A673 (cell line): ENCODE results near the gene GIT2. TPM values are rescaled to one million over a fixed set of nuclear protein-coding genes. Genes with fewer than 3 reads are reported as not detected.

Experiments used
- BruUV-seq: library from RNA; stranded (reverse); fragments of 400-500 nt; replicated peaks from 2 replicates; lab custom pipeline; 2021; lab: Mats Ljungman, UMichigan
- CTCF ChIA-PET: fragments of 300-600 bp; sonication (Branson Sonifier 250); formaldehyde crosslinking; loops from one replicate; lab custom pipeline; 2022; ENCODE audit warnings: antibody characterized with exemption; lab: Charles Lee
- POLR2A ChIA-PET: fragments of 300-600 bp; sonication (Branson Sonifier 250); formaldehyde crosslinking; loops from one replicate; lab custom pipeline; 2022; ENCODE audit warnings: antibody characterized with exemption; ENCODE audit not compliant: low non-redundant PET; lab: Charles Lee
- DNase-seq: peaks from one replicate; pipeline ENCODE4 v3.0.0-alpha.2; 2015; ENCODE audit warnings: low spot score
- H3K27ac ChIP-seq: fragments of 200-600 bp; sonication (generic); 2 replicates; pipeline ENCODE4 v1.5.1; 2016; ENCODE audit warnings: mixed run types, low read depth, mild to moderate bottlenecking, mixed read lengths, antibody characterized with exemption, low read length; ENCODE audit not compliant: poor library complexity, severe bottlenecking
- H3K27me3 ChIP-seq: fragments of 200-600 bp; sonication (generic); replicated peaks from 2 replicates; pipeline ENCODE4 v1.6.1; 2017; ENCODE audit warnings: mixed run types, low read depth, mild to moderate bottlenecking, mixed read lengths, antibody characterized with exemption, low read length; ENCODE audit not compliant: insufficient read depth, poor library complexity
- H3K36me3 ChIP-seq: fragments of 200-600 bp; sonication (generic); 2 replicates; pipeline ENCODE4 v1.6.1; 2016; ENCODE audit warnings: mixed run types, mild to moderate bottlenecking, mixed read lengths, antibody characterized with exemption, low read length; ENCODE audit not compliant: insufficient read depth, poor library complexity, severe bottlenecking
- H3K4me1 ChIP-seq: fragments of 200-600 bp; sonication (generic); 2 replicates; pipeline ENCODE4 v1.6.1; 2017; ENCODE audit warnings: mixed run types, mild to moderate bottlenecking, mixed read lengths, antibody characterized with exemption, low read length; ENCODE audit not compliant: insufficient read depth, poor library complexity, severe bottlenecking
- H3K4me3 ChIP-seq: fragments of 200-600 bp; sonication (generic); 2 replicates; pipeline ENCODE4 v1.5.1; 2016; ENCODE audit warnings: low read depth, mixed run types, mild to moderate bottlenecking, mixed read lengths, low read length; ENCODE audit not compliant: poor library complexity, severe bottlenecking
- H3K9me3 ChIP-seq: fragments of 200-600 bp; sonication (generic); 2 replicates; pipeline ENCODE4 v1.6.1; 2016; ENCODE audit warnings: mixed run types, low read depth, mild to moderate bottlenecking, mixed read lengths, antibody characterized with exemption, low read length; ENCODE audit not compliant: poor library complexity, severe bottlenecking
- EZH2 ChIP-seq: fragments of 200-600 bp; sonication (generic); IDR thresholded peaks from 2 replicates; pipeline ENCODE4 v1.6.1; 2017; ENCODE audit warnings: borderline replicate concordance, low read depth, mild to moderate bottlenecking, mixed read lengths, antibody characterized with exemption, low read length; ENCODE audit not compliant: poor library complexity, severe bottlenecking
- intact Hi-C: fragments of 100-400 bp; cut with micrococcal nuclease; formaldehyde crosslinking; loops from one replicate; pipeline ENCODE4 v1.10.0; 2022; ENCODE audit not compliant: unreplicated experiment
- total RNA-seq: library from RNA; stranded (reverse); gene quantifications from 2 replicates; pipeline ENCODE4 v1.2.3, GENCODE V29; 2021
- TF ChIP-seq, protein P1 (sequence below): fragments of 300-800, 200-600 bp; sonication (generic); conservative IDR thresholded peaks from 2 replicates; pipeline ENCODE4 v1.5.1; 2017; ENCODE audit warnings: low read depth, mild to moderate bottlenecking, antibody characterized with exemption, low read length, moderate library complexity, mixed read lengths

GIT2 gene
- total RNA-seq, 1 experiment from 2014 or later: 48.1 TPM

- Histone ChIP-seq H3K27me3 (no peaks in the 10 kb centered on the region), H3K9me3 (no peaks in the 10 kb centered on the region), H3K27ac (no peak overlapping the region), H3K4me1 (peaks cover 6% of the 10 kb centered on the region), H3K4me3 (no peak overlapping the region), H3K36me3 (no peaks in the 10 kb centered on the region)
- POLR2A ChIA-PET: no interaction called here
- intact Hi-C loops: no loop called here
- BruUV-seq: no TSS peak
- CTCF ChIA-PET: no interaction called here
- no peak for TF ChIP-seq EZH2
- TF ChIP-seq, protein P1, sequence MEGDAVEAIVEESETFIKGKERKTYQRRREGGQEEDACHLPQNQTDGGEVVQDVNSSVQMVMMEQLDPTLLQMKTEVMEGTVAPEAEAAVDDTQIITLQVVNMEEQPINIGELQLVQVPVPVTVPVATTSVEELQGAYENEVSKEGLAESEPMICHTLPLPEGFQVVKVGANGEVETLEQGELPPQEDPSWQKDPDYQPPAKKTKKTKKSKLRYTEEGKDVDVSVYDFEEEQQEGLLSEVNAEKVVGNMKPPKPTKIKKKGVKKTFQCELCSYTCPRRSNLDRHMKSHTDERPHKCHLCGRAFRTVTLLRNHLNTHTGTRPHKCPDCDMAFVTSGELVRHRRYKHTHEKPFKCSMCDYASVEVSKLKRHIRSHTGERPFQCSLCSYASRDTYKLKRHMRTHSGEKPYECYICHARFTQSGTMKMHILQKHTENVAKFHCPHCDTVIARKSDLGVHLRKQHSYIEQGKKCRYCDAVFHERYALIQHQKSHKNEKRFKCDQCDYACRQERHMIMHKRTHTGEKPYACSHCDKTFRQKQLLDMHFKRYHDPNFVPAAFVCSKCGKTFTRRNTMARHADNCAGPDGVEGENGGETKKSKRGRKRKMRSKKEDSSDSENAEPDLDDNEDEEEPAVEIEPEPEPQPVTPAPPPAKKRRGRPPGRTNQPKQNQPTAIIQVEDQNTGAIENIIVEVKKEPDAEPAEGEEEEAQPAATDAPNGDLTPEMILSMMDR: no peak
- DNase-seq: no peak
These were observed 100.0 kb downstream of the GIT2 start for GRCh38 chr12:109896188-109896587.

- H3K27me3 ChIP-seq: no peaks in the 10 kb centered on the region
- no peak overlapping the region for H3K27ac ChIP-seq
- intact Hi-C loops: no loop called here
- no peaks in the 10 kb centered on the region for H3K36me3 ChIP-seq
- H3K9me3 ChIP-seq: no peaks in the 10 kb centered on the region
- no TSS peak for BruUV-seq
- no peak for DNase-seq
- peaks cover 6% of the 10 kb centered on the region for H3K4me1 ChIP-seq
- CTCF ChIA-PET: no interaction called here
- TF ChIP-seq EZH2: no peak
- TF ChIP-seq, protein P1: no peak
- POLR2A ChIA-PET: no interaction called here
- no peak overlapping the region for H3K4me3 ChIP-seq
These were observed 101.2 kb downstream of the GIT2 start for GRCh38 chr12:109894939-109895338.

DNA sequence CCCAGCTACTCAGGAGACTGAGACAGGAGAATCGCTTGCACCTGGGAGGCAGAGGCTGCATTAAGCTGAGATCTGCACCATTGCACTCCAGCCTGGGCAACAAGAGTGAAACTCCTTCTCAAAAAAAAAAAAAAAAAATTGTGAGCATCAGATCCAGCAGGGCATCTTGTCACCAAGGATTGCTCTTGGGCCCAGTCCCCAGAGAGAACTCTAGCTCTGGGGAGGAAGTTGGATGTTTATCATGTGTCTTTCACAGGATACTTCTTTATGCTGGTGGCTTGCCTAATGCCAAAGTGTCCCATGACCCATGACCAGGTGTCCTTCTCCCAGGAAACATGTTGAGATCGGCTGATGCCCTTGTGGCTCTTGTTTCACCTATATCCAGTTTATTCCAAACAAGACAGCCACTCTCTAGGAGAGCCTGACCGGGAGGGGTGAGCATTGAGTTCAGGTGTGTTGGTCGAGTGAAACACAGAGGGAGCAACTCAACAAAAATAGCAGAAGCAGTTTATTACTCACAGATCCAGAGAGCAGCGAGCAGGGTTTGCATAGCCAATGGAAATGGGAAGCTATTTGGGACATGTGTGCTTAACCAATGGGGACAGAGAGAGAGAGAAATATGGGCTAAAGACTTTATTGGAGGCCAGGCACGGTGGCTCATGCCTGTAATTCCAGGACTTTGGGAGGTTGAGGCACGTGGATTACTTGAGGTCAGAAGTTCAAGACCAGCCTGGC, 102.7 kb downstream of the GIT2 start:
- H3K4me1 ChIP-seq: peaks cover 7% of the 10 kb centered on the region
- ChIA-PET CTCF (interaction anchor here (0.7 kb wide), 1 partner anchor 319 kb away, joined by 5 read pairs; no protein-coding TSS in a partner anchor), POLR2A (no interaction called here)
- no TSS peak for BruUV-seq
- no peaks in the 10 kb centered on the region for H3K36me3 ChIP-seq
- intact Hi-C loops: no loop called here
- no peaks in the 10 kb centered on the region for H3K9me3 ChIP-seq
- TF ChIP-seq, protein P1: no peak
- no peak for TF ChIP-seq EZH2
- H3K4me3 ChIP-seq: no peak overlapping the region
- no peak overlapping the region for H3K27ac ChIP-seq
- DNase-seq: no peak
- no peaks in the 10 kb centered on the region for H3K27me3 ChIP-seq
